Activated naive CD8-positive, alpha-beta T cell (primary cell): Measurements from ENCODE around the gene WWTR1.

Experiments used
- H3K27ac Mint-ChIP-seq: one replicate; pipeline ENCODE4 v1.8.0; 2021; ENCODE audit warnings: mixed read lengths
- H3K27me3 Mint-ChIP-seq: one replicate; pipeline ENCODE4 v1.8.0; 2021; ENCODE audit warnings: mixed read lengths
- H3K36me3 Mint-ChIP-seq: one replicate; pipeline ENCODE4 v1.8.0; 2021; ENCODE audit warnings: mixed read lengths
- H3K4me1 Mint-ChIP-seq: one replicate; pipeline ENCODE4 v1.8.0; 2021; ENCODE audit warnings: low read depth, mixed read lengths
- H3K4me3 Mint-ChIP-seq: one replicate; pipeline ENCODE4 v1.8.0; 2021; ENCODE audit warnings: mild to moderate bottlenecking, mixed read lengths
- H3K9me3 Mint-ChIP-seq: one replicate; pipeline ENCODE4 v1.8.0; 2021; ENCODE audit warnings: low read depth, mixed read lengths

WWTR1 gene

DNA sequence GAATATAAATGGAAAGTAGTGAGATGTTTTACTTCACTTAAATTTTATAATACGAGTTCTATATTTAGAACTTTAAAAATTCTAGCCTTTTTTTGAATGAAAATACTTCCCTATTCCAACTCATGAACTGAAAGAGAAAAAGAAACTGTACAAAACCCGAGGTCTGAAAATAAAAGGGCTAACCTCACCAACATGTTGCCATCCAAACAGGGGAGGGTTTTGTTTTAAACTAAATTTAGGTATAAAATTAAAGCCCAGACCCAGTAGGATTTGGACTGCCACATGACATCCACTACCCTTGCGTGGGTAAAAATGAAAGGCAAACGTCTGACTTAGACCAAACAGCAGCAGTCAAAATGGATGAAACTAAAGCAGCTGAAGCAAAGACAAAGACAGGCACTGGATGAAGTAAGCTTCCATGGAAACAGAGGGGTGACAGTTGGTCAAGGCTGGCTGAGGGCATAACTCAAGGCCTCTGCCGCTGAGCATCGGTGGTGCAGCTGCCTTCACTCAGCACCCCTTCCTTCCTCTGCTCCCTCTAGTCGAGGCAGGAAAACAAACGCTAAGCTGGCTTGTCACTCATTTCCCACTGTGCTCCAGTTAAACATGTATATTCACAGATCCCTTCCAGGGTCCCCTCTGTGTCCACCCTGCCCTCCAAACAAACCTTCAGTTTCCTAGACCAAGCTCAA is 125.2 kb downstream of the WWTR1 start:
- Mint-ChIP-seq H3K27me3 (no peaks in the 10 kb centered on the region), H3K4me1 (peaks cover 6% of the 10 kb centered on the region), H3K4me3 (no peak overlapping the region), H3K36me3 (no peaks in the 10 kb centered on the region), H3K9me3 (no peaks in the 10 kb centered on the region), H3K27ac (no peak overlapping the region)

DNA sequence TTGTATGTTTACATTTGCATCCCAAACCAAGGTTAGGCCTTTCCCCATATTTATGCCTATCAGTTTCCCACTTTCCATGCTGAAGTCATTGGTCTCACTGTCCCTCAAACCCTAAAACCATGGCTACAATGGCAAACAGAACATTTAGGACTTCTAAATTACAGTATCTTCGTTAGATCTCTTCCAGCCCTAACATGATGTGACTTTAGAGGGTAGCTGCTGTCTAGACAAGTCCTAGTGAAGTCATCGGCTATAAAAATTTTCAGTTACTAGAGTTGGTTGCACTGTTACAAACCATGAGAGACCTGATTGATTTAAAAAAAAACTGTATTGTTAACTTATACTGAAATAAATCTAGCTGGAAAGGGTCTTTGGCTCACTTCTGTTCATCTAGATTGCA is 128.7 kb downstream of the WWTR1 start:
- Mint-ChIP-seq H3K4me3 (no peak overlapping the region), H3K27me3 (no peaks in the 10 kb centered on the region), H3K27ac (no peak overlapping the region), H3K4me1 (peaks cover 6% of the 10 kb centered on the region), H3K9me3 (no peaks in the 10 kb centered on the region), H3K36me3 (no peaks in the 10 kb centered on the region)

DNA sequence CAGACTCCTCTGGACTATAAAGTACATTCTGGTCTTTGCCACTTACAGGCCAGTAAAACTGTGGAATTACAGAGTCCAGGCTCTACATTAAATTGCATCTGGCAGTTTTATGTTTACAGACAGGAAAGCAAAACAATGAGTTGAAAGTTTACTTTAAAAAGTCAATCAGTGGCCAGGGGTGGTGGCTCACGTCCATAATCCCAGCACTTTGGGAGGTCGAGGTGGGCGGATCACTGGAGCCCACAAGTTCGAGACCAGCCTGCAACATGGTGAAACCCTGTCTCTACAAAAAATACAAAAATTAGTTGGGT is 129.5 kb downstream of the WWTR1 start:
- H3K27ac Mint-ChIP-seq = no peak overlapping the region

DNA sequence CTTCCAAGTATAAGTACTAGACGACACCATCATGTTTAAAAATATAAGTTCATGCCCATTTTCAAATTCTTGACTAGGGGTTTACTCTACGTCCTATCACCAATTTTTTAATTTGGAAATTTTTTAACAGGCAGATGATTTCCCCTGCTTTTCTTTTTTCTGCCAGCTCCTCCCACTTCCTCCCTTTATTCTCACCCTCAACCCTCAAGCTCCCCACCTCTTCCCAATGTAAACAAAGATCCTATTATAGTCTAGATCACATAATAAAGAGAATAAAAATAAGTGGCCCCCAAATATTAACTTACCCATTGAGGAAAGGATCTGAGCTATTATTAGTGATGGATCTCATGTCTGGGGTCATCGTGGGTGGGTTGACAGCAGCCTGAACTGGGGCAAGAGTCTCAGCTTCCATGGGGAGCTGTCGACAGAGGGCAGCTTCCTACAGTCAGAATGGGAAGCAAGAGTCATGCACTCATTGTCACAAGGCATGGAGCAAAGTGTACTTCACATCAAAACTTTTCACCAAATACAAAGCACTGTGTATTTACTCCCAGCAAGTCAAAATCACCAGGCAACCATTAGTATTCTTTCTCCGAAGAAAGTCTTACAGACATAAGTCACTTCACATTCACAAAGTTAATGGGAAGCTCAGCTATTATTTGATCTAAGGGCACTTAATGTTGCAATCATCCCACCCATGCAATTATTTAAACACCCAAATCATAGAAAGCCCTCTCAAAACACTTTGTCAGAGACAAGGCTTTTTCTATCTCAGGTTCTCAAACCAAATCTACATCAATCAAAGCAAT is 130.1 kb downstream of the WWTR1 start:
- Mint-ChIP-seq H3K9me3 (no peaks in the 10 kb centered on the region), H3K36me3 (no peaks in the 10 kb centered on the region), H3K27ac (no peak overlapping the region), H3K4me1 (peaks cover 3% of the 10 kb centered on the region), H3K27me3 (peaks cover 5% of the 10 kb centered on the region), H3K4me3 (no peak overlapping the region)

More for the DNA sequence above, 129.5 kb downstream of the WWTR1 start:
- no peak overlapping the region for H3K4me3 Mint-ChIP-seq
- peaks cover 6% of the 10 kb centered on the region for H3K4me1 Mint-ChIP-seq
- H3K9me3 Mint-ChIP-seq = no peaks in the 10 kb centered on the region
- peaks cover 5% of the 10 kb centered on the region for H3K27me3 Mint-ChIP-seq
- no peaks in the 10 kb centered on the region for H3K36me3 Mint-ChIP-seq

DNA sequence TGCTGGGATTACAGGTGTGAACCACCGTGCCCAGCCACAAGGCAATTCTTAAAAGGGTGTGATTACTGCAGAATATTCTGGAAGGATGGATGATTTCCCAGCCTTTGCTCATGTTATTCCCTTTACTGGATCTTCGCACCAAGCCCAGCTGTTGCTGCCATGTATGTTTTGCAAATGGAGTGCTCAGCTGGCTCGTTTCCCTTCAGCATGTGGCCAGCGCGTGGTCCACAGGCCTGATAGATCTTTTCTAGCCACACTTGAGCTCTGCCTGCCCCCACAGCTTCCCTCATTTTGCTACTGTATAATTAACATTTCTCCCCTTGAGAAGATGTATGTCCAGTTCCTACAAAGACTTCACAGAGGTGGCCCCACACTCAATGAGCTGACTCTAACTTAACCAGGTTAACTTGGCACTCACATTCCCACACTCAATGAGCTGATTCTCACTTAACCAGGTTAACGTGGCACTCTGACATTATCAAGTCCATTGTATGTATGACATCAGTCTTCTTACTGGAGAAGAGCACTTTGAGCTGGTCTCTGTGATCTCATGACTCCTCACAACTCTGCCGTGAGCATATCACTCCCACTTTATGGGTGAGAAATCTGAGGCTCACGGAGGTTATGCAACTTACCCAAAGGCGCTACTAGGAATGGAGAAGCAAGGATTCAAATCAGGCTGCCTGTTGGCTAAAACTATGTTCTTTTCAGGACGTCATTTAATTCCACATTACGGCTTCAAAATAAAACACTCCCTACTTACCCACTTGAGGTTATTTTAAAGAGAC is 134.1 kb downstream of the WWTR1 start:
- no peaks in the 10 kb centered on the region for H3K9me3 Mint-ChIP-seq
- peaks cover 9% of the 10 kb centered on the region for H3K27me3 Mint-ChIP-seq
- no peak overlapping the region for H3K27ac Mint-ChIP-seq
- no peak overlapping the region for H3K4me3 Mint-ChIP-seq
- no peaks in the 10 kb centered on the region for H3K36me3 Mint-ChIP-seq
- no peaks in the 10 kb centered on the region for H3K4me1 Mint-ChIP-seq

DNA sequence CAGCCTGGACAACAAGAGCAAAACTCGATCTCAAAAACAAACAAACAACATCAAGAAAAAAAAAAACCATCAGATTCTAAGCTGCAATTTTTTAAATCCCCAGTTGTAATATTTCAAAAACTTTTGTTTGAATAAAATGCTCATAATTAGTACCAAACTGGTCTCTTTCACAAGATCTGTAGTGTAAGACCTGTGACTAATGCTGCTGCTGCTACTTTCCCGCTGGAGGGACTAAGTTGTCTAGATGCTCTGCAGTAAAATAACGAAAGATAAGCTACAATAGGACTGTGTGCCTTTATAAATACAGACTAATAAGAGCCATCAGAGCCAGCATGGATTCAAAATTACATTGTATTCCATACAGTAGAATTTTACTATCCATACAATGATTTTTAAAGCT is 137.9 kb downstream of the WWTR1 start:
- no peak overlapping the region for H3K4me3 Mint-ChIP-seq
- no peaks in the 10 kb centered on the region for H3K36me3 Mint-ChIP-seq
- H3K9me3 Mint-ChIP-seq = no peaks in the 10 kb centered on the region
- peaks cover 11% of the 10 kb centered on the region for H3K27me3 Mint-ChIP-seq
- no peak overlapping the region for H3K27ac Mint-ChIP-seq
- no peaks in the 10 kb centered on the region for H3K4me1 Mint-ChIP-seq

DNA sequence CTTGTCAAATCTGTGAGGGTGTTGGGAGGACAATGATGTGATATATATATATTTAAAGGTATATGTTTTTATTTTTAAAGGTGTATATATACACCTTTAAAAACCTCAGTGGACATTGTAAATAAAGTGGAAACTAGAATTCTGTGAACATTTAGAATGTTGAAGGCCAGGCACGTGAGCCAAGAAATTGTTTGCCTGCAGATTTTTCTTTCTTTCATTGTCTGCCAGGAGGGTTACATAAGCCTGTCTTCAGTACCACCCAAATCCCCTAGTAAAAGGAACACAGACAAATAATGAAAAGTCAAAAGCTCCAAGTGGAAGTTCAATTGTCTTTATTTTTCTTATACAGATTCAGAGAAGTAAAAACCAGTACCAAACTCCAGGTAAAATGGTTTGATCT is 140.9 kb downstream of the WWTR1 start:
- Mint-ChIP-seq H3K27ac (no peak overlapping the region), H3K9me3 (no peaks in the 10 kb centered on the region), H3K36me3 (no peaks in the 10 kb centered on the region), H3K4me3 (no peak overlapping the region), H3K4me1 (peaks cover 5% of the 10 kb centered on the region), H3K27me3 (peaks cover 12% of the 10 kb centered on the region)

DNA sequence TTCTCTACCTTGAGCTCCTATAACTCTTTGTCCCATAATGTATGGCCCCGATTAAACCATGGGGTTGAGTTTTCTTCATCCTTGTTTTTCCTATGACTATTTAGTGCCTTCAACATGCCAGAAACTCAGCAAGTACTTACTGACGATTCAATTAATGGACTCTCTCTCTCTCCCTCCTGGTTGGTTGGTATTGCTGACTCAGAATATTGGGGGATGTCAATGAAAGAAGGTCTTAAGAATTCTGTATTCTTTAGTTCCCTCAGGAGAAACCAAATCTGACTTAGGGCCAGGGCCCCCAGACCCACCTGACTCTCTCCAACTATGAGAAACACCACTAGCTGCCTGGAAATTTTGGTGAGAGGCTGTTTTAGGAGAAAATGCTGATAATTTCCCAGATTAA is 142.6 kb downstream of the WWTR1 start:
- Mint-ChIP-seq H3K9me3 (no peaks in the 10 kb centered on the region), H3K4me3 (no peak overlapping the region), H3K27me3 (peaks cover 13% of the 10 kb centered on the region), H3K36me3 (no peaks in the 10 kb centered on the region), H3K27ac (no peak overlapping the region), H3K4me1 (peaks cover 5% of the 10 kb centered on the region)

DNA sequence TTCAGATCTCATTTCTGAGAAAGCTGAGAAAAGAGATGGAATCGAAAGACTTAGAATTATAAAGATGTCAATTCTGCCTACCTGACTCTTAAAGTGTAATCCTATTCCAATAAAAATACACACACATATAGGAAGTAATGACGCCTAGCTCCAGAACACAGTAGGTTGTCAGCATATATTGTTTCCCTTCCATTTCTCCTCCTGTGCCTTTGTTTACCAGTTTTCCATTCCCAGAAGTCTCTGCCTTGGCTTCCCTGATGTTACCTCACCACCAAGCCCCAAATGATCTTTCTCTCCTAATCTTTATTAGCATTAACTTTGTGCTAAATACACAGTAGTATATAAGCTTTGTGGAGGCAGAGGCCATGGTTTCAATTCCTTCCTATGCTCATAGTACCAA is 143.4 kb downstream of the WWTR1 start:
- Mint-ChIP-seq H3K27ac (no peak overlapping the region), H3K27me3 (peaks cover 13% of the 10 kb centered on the region), H3K36me3 (no peaks in the 10 kb centered on the region)

DNA sequence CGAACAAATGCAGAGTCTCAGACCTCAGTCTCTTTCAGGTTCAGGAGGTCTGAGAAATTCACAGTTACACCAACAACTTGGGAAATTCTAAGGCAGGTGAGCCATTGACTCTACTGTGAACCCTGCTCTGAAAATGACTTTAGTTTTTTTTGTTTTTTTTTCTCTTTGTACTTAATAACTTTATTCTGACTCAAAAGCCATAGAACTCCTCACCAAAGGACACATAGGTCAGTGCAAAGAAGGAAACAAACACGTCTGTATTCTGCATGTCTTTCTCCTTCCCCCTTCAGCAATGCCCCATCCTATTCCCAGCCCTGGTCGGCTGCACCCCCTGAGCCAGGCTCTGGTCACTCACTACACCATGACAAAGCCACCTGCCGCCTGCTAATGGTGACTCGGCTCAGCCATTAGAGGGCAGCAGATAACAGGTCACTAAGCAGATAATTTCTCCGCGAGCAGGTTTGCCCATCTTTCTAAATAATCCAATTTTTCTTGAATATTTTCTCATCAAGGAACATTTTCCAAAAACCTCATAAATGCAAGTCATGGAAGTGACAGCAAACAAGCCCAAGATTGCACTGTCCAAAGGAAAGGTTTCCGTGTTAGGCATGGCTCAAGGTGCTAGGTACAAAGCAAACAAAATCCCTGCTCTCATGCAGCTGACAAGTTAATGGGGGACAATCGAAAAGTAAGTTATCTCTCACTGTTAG is 145.6 kb downstream of the WWTR1 start:
- no peak overlapping the region for H3K27ac Mint-ChIP-seq
- no peaks in the 10 kb centered on the region for H3K9me3 Mint-ChIP-seq
- H3K4me3 Mint-ChIP-seq = no peak overlapping the region
- H3K4me1 Mint-ChIP-seq = peaks cover 8% of the 10 kb centered on the region
- H3K36me3 Mint-ChIP-seq = no peaks in the 10 kb centered on the region
- peaks cover 16% of the 10 kb centered on the region for H3K27me3 Mint-ChIP-seq

More for the DNA sequence above, 143.4 kb downstream of the WWTR1 start:
- Mint-ChIP-seq H3K4me1 (peaks cover 5% of the 10 kb centered on the region), H3K4me3 (no peak overlapping the region), H3K9me3 (no peaks in the 10 kb centered on the region)

DNA sequence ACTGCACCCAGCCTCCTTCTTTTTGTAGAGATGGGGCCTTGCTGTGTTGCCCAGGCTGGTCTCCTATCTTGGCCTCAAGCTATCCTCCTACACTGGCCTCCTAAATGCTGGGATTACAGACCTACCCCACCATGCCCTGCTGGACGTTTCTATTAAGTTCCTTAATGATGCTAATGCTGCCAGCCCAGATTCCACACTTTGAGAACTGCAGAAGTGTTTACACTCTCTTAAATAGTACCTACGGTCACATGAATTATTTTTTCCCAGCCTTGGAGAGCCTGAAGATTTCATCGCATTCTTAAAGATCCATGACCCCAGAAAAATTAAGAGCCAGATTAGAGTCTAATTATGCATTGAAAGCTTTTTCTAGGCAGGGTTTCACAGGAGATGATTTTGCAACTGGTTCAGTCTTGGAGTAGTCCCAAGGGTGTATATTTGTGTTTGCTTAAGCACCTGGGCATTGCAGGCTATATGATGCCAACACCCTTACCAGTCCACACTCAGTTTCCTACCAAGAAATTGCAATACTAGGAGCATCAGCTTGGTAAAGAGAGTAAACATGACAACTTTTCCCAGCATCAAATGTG is 146.7 kb downstream of the WWTR1 start:
- peaks cover 8% of the 10 kb centered on the region for H3K4me1 Mint-ChIP-seq
- H3K9me3 Mint-ChIP-seq = no peaks in the 10 kb centered on the region
- H3K27me3 Mint-ChIP-seq = peaks cover 16% of the 10 kb centered on the region
- no peaks in the 10 kb centered on the region for H3K36me3 Mint-ChIP-seq
- no peak overlapping the region for H3K4me3 Mint-ChIP-seq
- H3K27ac Mint-ChIP-seq = no peak overlapping the region

DNA sequence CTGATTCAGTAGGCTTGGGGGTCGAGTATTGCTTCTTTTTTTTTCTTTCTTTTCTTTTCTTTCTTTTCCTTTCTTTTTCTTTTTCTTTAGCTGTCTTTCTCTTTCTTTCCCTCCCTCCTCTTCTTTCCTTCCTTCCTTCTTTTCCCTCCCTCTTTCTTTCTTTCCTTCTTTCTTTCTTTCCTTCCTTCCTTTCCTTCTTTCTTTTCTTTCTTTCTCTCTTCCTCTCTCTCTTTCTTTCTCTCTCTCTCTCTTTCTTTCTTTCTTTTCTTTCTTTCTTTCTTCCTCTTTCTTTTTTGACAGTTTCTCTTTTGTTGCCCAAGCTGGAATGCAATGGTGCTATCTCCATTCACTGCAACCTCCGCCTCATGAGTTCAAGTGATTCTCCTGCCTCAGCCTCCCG is 147.3 kb downstream of the WWTR1 start:
- H3K36me3 Mint-ChIP-seq = no peaks in the 10 kb centered on the region
- peaks cover 8% of the 10 kb centered on the region for H3K4me1 Mint-ChIP-seq
- H3K9me3 Mint-ChIP-seq = no peaks in the 10 kb centered on the region
- H3K27me3 Mint-ChIP-seq = peaks cover 16% of the 10 kb centered on the region
- H3K27ac Mint-ChIP-seq = no peak overlapping the region
- no peak overlapping the region for H3K4me3 Mint-ChIP-seq

DNA sequence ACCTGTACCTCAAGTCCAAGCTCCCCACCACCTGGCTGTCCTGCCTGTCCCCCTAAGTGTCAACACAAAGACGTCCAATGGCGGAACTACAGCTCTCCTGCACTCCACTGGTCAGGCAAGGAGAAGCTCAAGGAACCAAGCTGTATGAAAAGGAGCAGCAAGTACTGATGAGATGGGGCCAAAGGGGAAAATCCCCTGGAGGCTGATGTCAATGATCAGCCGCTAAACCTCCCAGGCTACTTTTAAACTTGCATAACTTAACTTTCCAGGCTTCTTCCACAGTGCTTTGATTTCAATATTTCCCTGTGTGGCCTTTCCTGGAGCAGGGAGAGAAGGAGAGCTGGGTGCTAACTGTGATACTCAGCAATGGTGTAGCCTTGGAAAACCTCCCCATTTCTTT is 148.3 kb downstream of the WWTR1 start:
- no peaks in the 10 kb centered on the region for H3K36me3 Mint-ChIP-seq
- H3K27me3 Mint-ChIP-seq = peaks cover 16% of the 10 kb centered on the region
- peaks cover 8% of the 10 kb centered on the region for H3K4me1 Mint-ChIP-seq
- H3K4me3 Mint-ChIP-seq = no peak overlapping the region
- H3K27ac Mint-ChIP-seq = no peak overlapping the region
- no peaks in the 10 kb centered on the region for H3K9me3 Mint-ChIP-seq

DNA sequence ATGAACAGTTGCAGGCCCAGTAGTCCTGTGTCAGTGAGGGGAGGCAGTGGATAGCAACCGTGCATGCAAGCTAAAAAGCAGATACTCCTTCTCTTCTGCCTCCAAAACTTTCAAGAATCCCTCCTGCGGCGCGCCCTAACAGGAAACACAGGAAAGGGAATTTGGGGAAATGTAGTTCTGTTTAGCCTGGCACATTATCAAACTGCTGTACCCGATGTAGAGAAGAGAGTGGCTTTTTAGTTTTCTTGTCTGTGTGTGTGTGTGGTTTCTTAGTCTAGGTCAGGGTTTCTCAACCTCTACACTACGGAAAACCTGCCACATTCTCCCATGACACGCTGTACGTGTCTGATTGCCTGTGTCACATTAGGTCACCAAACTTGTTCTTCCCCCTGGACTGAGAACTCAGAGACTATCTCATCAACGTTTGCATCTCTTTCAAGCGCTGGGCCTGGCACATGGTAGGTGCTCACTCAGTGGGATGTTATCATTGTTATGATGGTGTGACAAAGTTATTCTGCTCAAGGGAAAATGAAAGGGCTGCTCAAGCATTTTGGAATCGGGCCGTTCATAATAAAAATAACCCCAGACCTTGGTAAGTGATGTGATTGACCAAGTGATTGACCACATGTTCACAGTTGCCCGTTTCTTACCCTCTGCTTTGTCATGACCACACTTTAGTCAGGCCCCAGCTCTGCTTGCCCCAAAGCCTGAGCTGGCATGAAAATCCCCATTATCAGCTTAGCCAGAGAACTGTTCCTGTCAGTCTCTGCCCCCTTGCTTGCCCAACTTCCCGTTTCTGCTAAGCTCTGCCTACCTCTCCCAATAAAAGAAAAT is 150.1 kb downstream of the WWTR1 start:
- peaks cover 8% of the 10 kb centered on the region for H3K4me1 Mint-ChIP-seq
- H3K27ac Mint-ChIP-seq = no peak overlapping the region
- H3K9me3 Mint-ChIP-seq = no peaks in the 10 kb centered on the region
- H3K4me3 Mint-ChIP-seq = no peak overlapping the region
- peaks cover 14% of the 10 kb centered on the region for H3K27me3 Mint-ChIP-seq
- H3K36me3 Mint-ChIP-seq = no peaks in the 10 kb centered on the region
